ENCODE results near the gene HTRA3.

Gene HTRA3

GRCh38 chr4:8233672-8234484 is 35.7 kb upstream of the HTRA3 start:
- in situ Hi-C loops (cut with HindIII; ENCODE audit: low sequenced_read_pairs): no loop called here

GRCh38 chr4:8234715-8235114 is 34.8 kb upstream of the HTRA3 start:
- in situ Hi-C loops (cut with HindIII; ENCODE audit: low sequenced_read_pairs): no loop called here

DNA sequence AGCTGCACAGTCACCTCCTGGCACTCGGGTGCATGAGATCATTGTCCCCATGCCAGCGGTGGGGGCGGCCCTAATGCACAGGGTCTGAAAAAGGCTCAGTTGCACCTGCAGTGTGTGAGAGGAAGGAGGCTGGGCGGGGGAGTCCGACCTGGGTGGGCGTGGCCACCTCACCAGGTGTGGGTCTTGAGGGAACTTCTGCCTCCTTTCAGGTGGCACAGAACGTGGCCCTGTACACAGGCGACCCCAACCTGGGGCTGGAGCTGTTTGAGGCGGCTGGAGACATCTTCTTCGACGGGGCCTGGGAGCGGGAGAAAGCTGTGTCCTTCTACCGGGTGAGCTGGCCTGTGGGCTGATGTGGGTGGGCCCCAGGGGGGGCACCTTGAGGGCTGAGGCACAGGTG is 34.3 kb upstream of the HTRA3 start:
- in situ Hi-C loops (cut with HindIII; ENCODE audit: low sequenced_read_pairs): no loop called here

- in situ Hi-C loops (cut with HindIII; ENCODE audit: low sequenced_read_pairs): no loop called here
Observed at GRCh38 chr4:8235686-8236085, 33.9 kb upstream of the HTRA3 start.

- in situ Hi-C loops (cut with HindIII; ENCODE audit: low sequenced_read_pairs): no loop called here
Observed at GRCh38 chr4:8236106-8236919, 33.2 kb upstream of the HTRA3 start.

GRCh38 chr4:8236920-8237195 is 32.7 kb upstream of the HTRA3 start:
- in situ Hi-C loops (cut with HindIII; ENCODE audit: low sequenced_read_pairs): no loop called here

DNA sequence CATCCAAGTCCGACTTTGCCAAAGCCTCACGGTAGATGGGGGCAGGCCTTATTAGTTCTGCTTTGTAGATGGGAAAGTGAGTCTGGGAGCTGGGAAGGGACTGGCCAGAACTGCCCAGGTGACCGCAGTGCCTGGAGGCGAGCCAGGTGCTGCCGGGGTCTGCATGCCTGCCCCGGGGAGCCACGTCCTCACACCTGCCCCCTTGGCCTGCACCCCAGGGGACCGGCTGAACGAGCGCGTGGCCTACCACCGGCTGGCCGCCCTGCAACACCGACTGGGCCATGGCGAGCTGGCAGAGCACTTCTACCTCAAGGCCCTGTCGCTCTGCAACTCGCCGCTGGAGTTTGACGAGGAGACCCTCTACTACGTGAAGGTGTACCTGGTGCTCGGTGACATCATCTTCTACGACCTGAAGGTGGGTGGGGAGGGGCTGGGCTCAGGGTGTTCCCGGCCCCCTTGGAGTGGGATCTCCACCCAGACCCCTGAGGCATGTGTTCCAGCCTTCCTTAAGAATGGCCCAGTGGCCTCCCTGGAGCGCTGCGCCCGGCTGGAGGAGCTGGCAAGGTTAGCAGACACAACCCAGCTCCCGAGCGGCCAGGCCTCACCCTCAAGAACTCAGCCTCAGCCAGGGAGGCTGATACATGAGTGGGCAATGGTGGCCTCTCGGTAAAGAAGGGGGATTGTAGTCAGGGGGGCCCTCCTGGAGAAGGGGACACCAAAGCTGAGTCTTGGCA is 32.1 kb upstream of the HTRA3 start:
- in situ Hi-C loops (cut with HindIII; ENCODE audit: low sequenced_read_pairs): no loop called here

DNA sequence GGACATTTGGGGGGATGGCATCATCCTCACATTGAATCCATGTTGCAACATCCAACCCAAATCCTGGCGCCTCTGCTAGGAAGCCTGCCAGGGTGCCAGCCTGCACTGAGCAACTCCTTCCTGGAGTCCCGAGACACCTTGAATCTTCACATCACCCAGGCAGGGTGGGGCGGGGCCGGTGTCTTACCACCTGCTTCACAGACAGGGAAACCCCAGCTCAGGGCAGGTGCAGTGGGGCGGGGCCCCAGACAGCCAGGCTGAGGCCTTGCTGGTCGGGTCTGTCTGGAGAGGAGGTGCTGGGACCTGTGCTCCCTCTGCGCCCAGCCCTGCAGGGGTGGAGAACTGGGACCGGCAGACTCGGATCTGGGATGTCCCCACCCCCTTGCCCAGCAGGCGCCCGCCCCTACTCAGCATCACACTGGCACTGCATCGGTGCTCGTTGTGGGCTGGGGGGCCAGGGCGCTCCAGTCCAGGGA is 31.5 kb upstream of the HTRA3 start:
- in situ Hi-C loops (cut with HindIII; ENCODE audit: low sequenced_read_pairs): no loop called here

GRCh38 chr4:8238515-8239053 is 31.0 kb upstream of the HTRA3 start:
- in situ Hi-C loops (cut with HindIII; ENCODE audit: low sequenced_read_pairs): no loop called here

DNA sequence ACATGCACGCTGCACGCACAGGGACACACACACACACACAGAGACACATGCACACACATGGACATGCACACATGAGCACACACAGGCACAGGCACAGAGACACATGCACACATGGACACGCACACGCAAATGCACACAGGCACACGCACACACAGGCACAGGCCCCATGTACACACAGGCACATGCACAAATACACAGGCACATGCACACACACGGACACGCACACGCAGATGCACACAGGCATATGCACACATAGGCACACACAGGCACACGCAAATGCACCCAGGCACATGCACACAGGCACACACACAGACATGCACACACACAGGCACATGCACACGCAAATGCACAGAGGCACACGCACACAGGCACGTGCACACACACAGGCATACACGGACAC is 30.3 kb upstream of the HTRA3 start:
- in situ Hi-C loops (cut with HindIII; ENCODE audit: low sequenced_read_pairs): no loop called here

DNA sequence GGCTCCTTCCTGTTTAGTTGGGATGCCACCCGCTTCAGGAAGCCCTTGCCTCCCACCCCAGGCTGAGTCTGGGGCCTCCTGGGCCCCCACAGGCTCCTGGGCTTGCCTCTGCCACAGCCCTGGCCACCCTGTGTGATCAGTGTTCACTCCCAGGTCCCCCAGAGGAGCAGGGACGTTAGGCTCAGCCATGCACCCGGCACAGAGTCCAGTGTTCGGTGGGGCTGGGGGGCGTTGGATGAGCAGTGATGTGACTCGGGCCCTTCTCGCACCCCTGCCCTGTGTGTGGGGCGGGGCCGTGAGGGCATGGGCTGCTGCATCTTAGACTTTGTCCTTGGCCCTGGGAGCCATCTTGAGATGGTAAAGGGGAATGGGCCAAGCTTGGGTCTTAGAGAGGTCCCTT is 29.9 kb upstream of the HTRA3 start:
- in situ Hi-C loops (cut with HindIII; ENCODE audit: low sequenced_read_pairs): no loop called here

- in situ Hi-C loops (cut with HindIII; ENCODE audit: low sequenced_read_pairs): no loop called here
Observed at GRCh38 chr4:8240211-8241041, 29.1 kb upstream of the HTRA3 start.

DNA sequence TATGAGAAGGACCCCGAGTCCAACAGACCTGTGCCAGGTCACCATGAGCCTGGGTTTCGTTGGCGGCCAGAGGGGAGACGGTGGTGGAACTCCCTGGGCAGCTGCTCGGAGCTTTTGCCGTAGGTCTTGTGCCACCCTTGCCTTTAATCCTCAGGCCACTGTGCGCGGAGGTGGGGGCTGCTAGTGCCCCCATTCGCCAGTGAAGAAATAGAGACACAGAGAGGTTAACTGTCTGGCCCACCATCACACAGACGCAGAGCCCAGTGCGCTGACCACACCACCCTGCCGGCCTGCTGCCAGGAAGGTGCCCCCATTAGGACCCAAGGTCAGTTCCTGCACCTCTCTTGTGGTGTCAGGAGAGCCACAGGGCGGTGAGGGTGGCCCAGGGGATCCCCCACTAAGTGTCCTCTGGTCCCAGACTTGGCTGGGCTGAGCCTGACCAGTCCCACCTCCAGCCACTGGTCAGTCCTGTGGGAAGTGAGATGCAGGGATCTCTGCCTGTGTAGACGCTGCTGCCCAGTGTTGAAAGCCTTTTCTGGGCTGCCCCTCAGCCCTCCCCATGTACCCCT is 28.3 kb upstream of the HTRA3 start:
- in situ Hi-C loops (cut with HindIII; ENCODE audit: low sequenced_read_pairs): no loop called here

DNA sequence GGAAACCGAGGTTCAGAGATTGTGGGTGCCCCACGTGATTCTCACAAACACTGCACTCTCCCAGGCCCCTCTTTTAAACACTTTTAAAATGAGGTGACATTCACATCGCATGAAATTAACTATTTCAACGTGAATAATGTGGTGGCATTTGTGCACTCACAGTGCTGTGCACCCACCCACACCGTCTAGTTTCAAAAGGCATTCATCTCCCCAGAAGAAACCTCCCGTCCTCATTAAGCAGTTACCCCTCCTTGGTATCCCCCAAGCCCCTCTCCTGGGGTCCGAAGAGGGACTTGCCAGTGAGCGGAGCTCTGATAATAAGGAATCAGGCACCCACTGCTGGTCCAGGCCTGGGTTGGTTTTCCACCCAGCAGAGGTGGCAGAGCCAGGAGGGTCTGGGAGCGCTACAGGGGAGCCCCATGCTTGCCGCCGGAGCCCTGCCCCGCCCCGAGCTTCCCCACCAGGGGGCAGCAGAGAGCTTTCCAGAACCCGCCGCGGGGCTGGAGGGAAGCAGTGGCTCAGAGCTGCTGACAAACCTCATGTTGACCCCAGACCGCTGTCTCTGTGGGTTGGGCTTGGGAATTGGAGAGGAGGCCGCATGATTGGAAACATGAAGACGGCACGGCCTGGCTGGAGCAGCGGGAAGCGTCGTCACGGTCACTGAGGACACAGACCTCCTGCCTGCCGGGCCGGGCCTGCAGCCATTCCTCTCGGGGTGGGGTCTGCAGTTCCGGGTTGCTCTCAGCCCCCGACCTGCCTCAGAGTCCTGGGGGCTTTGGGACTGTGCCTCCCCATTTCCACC is 27.5 kb upstream of the HTRA3 start:
- in situ Hi-C loops (cut with HindIII; ENCODE audit: low sequenced_read_pairs): no loop called here

DNA sequence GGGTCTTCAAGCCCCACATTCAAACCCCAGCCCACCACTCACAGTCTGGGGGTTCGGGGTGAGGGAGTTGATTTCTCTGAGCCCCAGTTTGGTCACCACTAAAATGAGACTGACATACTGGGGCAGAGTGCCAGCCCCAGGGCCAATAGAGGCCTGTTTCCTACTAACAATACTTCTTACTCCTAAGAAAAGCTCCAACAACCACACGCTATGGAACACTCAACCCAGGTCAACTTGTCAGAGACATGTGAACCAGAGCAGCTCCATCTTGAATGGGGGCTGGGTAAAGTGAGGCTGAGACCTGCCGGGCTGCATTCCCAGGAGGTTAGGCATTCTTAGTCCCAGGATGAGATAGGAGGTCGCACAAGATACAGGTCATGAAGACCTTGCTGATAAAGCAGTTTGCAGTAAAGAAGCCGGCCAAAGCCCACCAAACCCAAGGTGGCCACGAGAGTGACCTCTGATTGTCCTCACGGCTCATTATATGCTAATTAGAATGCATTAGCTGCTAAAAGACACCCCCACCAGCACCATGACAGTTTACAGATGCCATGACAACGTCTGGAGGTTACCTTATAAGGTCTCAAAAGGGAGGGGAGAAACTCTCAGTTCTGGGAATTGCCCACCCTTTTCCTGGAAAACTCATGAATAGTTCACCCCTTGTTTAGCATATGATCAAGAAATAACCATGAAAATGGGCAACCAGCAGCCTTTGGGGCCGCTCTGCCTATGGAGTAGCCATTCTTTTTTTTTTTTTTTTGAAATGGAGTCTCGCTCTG is 26.6 kb upstream of the HTRA3 start:
- in situ Hi-C loops (cut with HindIII; ENCODE audit: low sequenced_read_pairs): no loop called here

- in situ Hi-C loops (cut with HindIII; ENCODE audit: low sequenced_read_pairs): no loop called here
Observed at GRCh38 chr4:8244001-8244757, 25.4 kb upstream of the HTRA3 start.

- in situ Hi-C loops (cut with HindIII; ENCODE audit: low sequenced_read_pairs): no loop called here
Observed at GRCh38 chr4:8244931-8245460, 24.6 kb upstream of the HTRA3 start.

Data from endothelial cell of hepatic sinusoid (primary cell).